GM23338 (cell line): ENCODE results near the gene NUDT4B. TPM values are rescaled to one million over a fixed set of nuclear protein-coding genes. Genes with fewer than 3 reads are reported as not detected.
A peak's percentile ranks its signal among the peaks of the same experiment; 100 is the strongest.
"Not testable (repeated sequence)": the region's sequence is repeated elsewhere in the genome, so short reads cannot be mapped to it uniquely, and the experiment has no call there.

Experiments used
- ATAC-seq: fragments of 200-7000 bp; cut with Tn5 transposase; 3 replicates; pipeline ENCODE4 v1.9.1; 2020
- DNase-seq: peaks from one replicate; pipeline ENCODE4 v3.0.0-alpha.2; 2015; ENCODE audit warnings: low spot score
- H2AFZ ChIP-seq: fragments of 200-600 bp; sonication (generic); 2 replicates; pipeline ENCODE4 v1.8.0; 2016; ENCODE audit warnings: antibody characterized with exemption, mild to moderate bottlenecking, moderate library complexity
- H3F3A ChIP-seq: fragments of 200-600 bp; sonication (generic); replicated peaks from 2 replicates; pipeline ENCODE4 v1.8.0; 2017; ENCODE audit warnings: antibody characterized with exemption, mixed run types, low read depth
- H3K27ac ChIP-seq: fragments of 200-600 bp; sonication (generic); 2 replicates; pipeline ENCODE4 v1.6.1; 2016; ENCODE audit warnings: low read depth
- H3K27me3 ChIP-seq: fragments of 200-600 bp; sonication (generic); 2 replicates; pipeline ENCODE4 v1.8.0; 2016; ENCODE audit warnings: mild to moderate bottlenecking, mixed run types, moderate library complexity; ENCODE audit not compliant: insufficient read depth
- H3K36me3 ChIP-seq: fragments of 200-600 bp; sonication (generic); 2 replicates; pipeline ENCODE4 v1.8.0; 2016; ENCODE audit warnings: mild to moderate bottlenecking; ENCODE audit not compliant: insufficient read depth
- H3K4me1 ChIP-seq: fragments of 200-600 bp; sonication (generic); 2 replicates; pipeline ENCODE4 v1.8.0; 2016; ENCODE audit warnings: mild to moderate bottlenecking, moderate library complexity; ENCODE audit not compliant: insufficient read depth
- H3K4me2 ChIP-seq: fragments of 200-600 bp; sonication (generic); 2 replicates; pipeline ENCODE4 v1.7.1; 2017; ENCODE audit warnings: mixed run types
- H3K4me3 ChIP-seq: fragments of 200-600 bp; sonication (generic); 2 replicates; pipeline ENCODE4 v1.6.1; 2016; ENCODE audit warnings: mixed run types
- H3K79me2 ChIP-seq: fragments of 200-600 bp; sonication (generic); replicated peaks from 2 replicates; pipeline ENCODE4 v1.8.0; 2017; ENCODE audit warnings: mild to moderate bottlenecking; ENCODE audit not compliant: insufficient read depth
- H3K9me2 ChIP-seq: fragments of 200-600 bp; sonication (generic); 2 replicates; pipeline ENCODE4 v1.8.0; 2017; ENCODE audit not compliant: insufficient read depth
- H4K20me1 ChIP-seq: fragments of 200-600 bp; sonication (generic); replicated peaks from 2 replicates; pipeline ENCODE4 v1.8.0; 2017; ENCODE audit warnings: mild to moderate bottlenecking; ENCODE audit not compliant: insufficient read depth
- H3K27ac Mint-ChIP-seq: 2 replicates; pipeline ENCODE4 v1.8.0; 2020; ENCODE audit warnings: inconsistent platforms, mild to moderate bottlenecking, moderate library complexity, mixed read lengths
- H3K27me3 Mint-ChIP-seq: 3 replicates; pipeline ENCODE4 v1.8.0; 2022; ENCODE audit warnings: low read depth, mild to moderate bottlenecking, moderate library complexity, mixed read lengths, inconsistent platforms; ENCODE audit not compliant: insufficient read depth, poor library complexity
- H3K36me3 Mint-ChIP-seq: 3 replicates; pipeline ENCODE4 v1.8.0; 2021; ENCODE audit warnings: low read depth, mild to moderate bottlenecking, inconsistent platforms, moderate library complexity, mixed read lengths
- H3K4me1 Mint-ChIP-seq: 3 replicates; pipeline ENCODE4 v1.8.0; 2020; ENCODE audit warnings: mild to moderate bottlenecking, inconsistent platforms, mixed read lengths
- H3K4me3 Mint-ChIP-seq: 3 replicates; pipeline ENCODE4 v1.8.0; 2021; ENCODE audit warnings: moderate library complexity, mild to moderate bottlenecking, inconsistent platforms, mixed read lengths
- H3K9me3 Mint-ChIP-seq: 3 replicates; pipeline ENCODE4 v1.8.0; 2020; ENCODE audit warnings: moderate library complexity, mild to moderate bottlenecking, inconsistent platforms, mixed read lengths
- polyA plus RNA-seq: library from polyadenylated mRNA; unstranded; fragments of >200 nt; fragmentation: Nextera tagmentation; extraction: Ambion mirVana; gene quantifications from 2 replicates; pipeline ENCODE4 v1.2.1, GENCODE V29; 2016
- total RNA-seq: library from RNA; depleted of rRNA; stranded (reverse); fragments of >200 nt; shearing (Covaris generic); gene quantifications from 2 replicates; pipeline ENCODE4 v1.2.3, GENCODE V29; 2014

NUDT4B gene
- total and polyA plus RNA-seq, 2 experiments from 2014 or later: 28.1 TPM; not detected in 1

DNA sequence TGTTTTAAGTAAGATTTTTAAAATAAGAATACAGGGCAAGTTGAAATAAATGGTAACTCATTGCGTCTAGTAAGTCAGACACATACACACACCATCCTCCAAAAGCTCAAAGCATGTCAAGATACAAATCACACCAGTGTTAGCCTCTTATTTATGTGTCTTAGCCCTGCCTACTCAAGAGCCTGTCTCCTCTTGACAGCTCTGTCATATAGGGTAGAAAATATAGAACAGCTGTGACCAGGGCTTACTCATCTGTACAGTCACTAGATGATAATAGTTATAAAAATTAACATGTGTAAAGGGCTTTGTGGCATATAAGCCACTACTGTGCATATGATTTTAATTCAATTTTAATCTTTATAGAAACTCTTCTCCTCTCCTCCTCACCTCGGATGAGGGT is 7.7 kb downstream of the NUDT4B start:
- H3K36me3 ChIP-seq, H3K27me3 ChIP-seq, H3K4me1 Mint-ChIP-seq, H4K20me1 ChIP-seq, H3K4me2 ChIP-seq, H3K9me2 ChIP-seq, H3F3A ChIP-seq, H3K27ac ChIP-seq, H3K36me3 Mint-ChIP-seq, H3K9me3 Mint-ChIP-seq, H2AFZ ChIP-seq, H3K4me3 Mint-ChIP-seq, H3K4me1 ChIP-seq, H3K27ac Mint-ChIP-seq, ATAC-seq, DNase-seq, H3K79me2 ChIP-seq, H3K27me3 Mint-ChIP-seq, H3K4me3 ChIP-seq: not testable (repeated sequence)

DNA sequence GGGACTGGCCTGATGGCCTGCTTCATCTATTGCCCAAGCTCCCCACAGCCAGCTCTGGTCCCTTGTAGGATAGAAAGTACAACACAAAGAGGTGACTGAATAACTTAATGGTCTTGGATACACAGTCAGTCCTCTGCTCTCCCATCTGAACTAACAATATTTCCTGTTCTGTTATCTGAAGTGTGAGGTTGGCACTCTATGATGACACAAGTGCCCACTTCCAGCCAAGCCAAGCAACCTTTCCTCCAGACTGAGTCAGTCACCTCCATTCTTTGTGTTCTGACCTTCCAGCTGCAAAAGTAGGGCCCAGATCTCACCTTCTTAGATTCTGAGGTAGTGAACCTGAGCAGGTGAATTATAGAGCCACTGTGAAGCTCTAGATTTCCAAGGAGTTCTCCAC is 8.9 kb downstream of the NUDT4B start:
- H3K4me1 Mint-ChIP-seq, H3K27ac ChIP-seq, H3K36me3 Mint-ChIP-seq, H3F3A ChIP-seq, H4K20me1 ChIP-seq, H3K4me1 ChIP-seq, H3K27me3 ChIP-seq, H3K4me3 ChIP-seq, H3K4me3 Mint-ChIP-seq, H3K9me2 ChIP-seq, ATAC-seq, H2AFZ ChIP-seq, H3K36me3 ChIP-seq, H3K9me3 Mint-ChIP-seq, H3K4me2 ChIP-seq, DNase-seq, H3K79me2 ChIP-seq, H3K27ac Mint-ChIP-seq, H3K27me3 Mint-ChIP-seq: not testable (repeated sequence)

DNA sequence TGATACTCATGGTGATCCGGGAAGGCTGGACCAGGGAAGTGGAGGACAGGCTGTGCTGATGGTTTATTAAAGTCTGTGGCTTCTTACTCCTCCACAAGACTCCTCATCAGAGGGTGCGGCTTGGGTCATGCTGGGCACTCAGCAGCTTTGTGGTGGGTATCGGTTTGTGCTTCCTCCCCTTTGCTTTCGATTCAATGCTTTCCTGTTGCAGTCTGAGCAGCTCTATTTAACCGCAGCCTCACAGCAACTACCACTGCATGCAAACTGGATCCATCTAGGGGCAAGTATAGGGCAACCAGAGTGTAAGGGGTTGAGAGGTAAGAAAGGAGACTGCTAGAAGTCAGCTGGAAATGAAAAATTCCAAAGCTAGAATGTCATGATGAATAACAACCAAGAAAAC is 9.8 kb downstream of the NUDT4B start:
- not testable (repeated sequence) for H3K4me3 Mint-ChIP-seq, H3K79me2 ChIP-seq, H3F3A ChIP-seq, H3K36me3 ChIP-seq, H3K4me1 ChIP-seq, ATAC-seq, H3K27ac Mint-ChIP-seq, H3K9me2 ChIP-seq, H3K27me3 Mint-ChIP-seq, H3K27me3 ChIP-seq, H3K4me3 ChIP-seq, H3K36me3 Mint-ChIP-seq, H3K4me2 ChIP-seq, DNase-seq, H4K20me1 ChIP-seq, H3K9me3 Mint-ChIP-seq, H3K4me1 Mint-ChIP-seq, H3K27ac ChIP-seq, H2AFZ ChIP-seq

DNA sequence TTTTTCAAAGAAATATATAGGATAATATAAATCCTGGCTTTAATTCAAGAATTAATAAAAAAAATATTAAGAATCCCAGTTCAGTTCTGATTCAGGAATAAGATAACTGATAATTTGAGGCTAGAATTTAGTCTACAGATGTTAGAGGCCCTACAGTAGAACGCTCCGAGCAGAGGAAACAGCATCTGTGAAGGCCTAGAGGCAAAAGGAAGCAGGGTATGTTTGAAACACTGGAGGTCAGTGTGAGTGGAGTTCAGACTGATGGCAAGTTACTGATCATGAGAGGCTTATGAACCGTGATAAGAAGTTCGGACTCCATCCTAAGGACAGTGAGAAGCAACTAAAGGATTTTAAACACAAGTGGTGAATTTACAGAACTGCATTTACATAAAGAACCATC is 10.4 kb downstream of the NUDT4B start:
- not testable (repeated sequence) for H3K36me3 ChIP-seq, H3K4me3 Mint-ChIP-seq, H3K27me3 ChIP-seq, H3K27me3 Mint-ChIP-seq, H3K9me2 ChIP-seq, H3K9me3 Mint-ChIP-seq, H3K4me1 ChIP-seq, H3K27ac Mint-ChIP-seq, H3K4me3 ChIP-seq, H3K27ac ChIP-seq, H3K79me2 ChIP-seq, H2AFZ ChIP-seq, H3F3A ChIP-seq, H3K4me2 ChIP-seq, DNase-seq, H3K36me3 Mint-ChIP-seq, H4K20me1 ChIP-seq, H3K4me1 Mint-ChIP-seq
- peak; percentile 45; the same call in 2 of the 3 replicates for ATAC-seq

DNA sequence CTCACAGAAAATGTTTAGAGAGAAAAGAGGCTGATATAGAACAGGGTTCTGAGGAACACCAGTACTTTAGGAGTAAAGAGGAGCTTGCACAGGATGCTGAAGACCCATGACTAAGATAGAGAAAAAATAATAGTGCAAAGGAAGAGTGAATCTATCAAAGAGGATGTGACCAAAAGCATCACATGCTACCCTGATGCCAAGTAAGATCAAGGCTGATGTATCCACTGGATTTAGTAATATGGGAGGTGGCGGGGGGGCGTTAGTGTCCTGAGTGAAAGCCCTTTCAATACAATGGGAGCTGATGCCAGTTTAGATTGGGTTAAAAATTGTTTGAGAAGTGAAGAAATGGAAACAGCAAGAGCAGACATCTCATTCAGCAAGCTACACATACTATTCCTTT is 11.2 kb downstream of the NUDT4B start:
- not testable (repeated sequence) for H3K4me1 Mint-ChIP-seq, H4K20me1 ChIP-seq, H3K4me3 Mint-ChIP-seq, H3K27me3 ChIP-seq, DNase-seq, ATAC-seq, H3K9me3 Mint-ChIP-seq, H3K27ac Mint-ChIP-seq, H3K79me2 ChIP-seq, H3K36me3 Mint-ChIP-seq, H3K27me3 Mint-ChIP-seq, H3K27ac ChIP-seq, H3K9me2 ChIP-seq, H3K4me2 ChIP-seq, H3K36me3 ChIP-seq, H3K4me1 ChIP-seq, H2AFZ ChIP-seq, H3K4me3 ChIP-seq, H3F3A ChIP-seq

DNA sequence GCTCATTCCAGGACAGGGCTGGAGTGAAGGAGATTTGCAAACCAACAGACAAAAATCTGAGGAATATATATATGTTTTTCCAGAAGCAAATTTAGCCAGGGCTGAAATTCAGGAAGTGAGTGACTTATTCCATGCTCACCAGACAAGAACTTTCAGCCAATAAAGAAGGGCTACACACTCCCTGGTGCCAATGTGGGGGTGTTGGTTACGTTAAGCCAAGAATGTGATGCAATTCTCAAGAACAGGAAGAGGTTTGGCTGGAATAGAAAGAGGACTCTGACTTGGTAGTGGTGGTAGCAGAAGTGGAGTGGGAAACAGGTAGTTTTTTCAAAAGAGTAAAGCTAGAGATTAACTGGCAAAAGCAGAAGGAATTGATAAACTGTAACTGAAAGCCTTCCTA is 11.6 kb downstream of the NUDT4B start:
- not testable (repeated sequence) for H3K27me3 ChIP-seq, H3K79me2 ChIP-seq, H3K4me3 Mint-ChIP-seq, H3K27ac Mint-ChIP-seq, H3K4me1 ChIP-seq, H3K4me2 ChIP-seq, H3K9me2 ChIP-seq, H3K9me3 Mint-ChIP-seq, H3K36me3 ChIP-seq, H3K27ac ChIP-seq, H3K36me3 Mint-ChIP-seq, DNase-seq, H4K20me1 ChIP-seq, ATAC-seq, H3K4me1 Mint-ChIP-seq, H3F3A ChIP-seq, H2AFZ ChIP-seq, H3K27me3 Mint-ChIP-seq, H3K4me3 ChIP-seq

DNA sequence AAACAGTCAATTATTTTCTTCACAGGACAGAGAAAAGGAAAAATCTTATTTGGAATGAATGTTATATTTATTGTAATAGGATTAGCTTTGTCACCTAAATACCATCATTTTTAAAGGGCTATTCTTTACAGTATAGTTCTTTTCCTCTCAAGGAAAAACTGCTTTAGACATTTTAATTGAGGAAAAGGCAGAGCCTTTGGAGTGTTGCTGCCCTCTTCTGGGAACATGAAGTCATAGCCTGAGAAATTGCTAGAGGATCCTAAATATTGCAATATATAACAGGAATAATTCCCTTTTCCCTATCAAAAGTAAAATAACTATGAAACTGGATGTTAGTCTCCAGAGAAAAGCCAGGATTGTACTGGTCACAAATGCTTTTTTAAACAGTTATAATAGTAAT is 12.8 kb downstream of the NUDT4B start:
- not testable (repeated sequence) for H3K36me3 Mint-ChIP-seq, H3K36me3 ChIP-seq, H3K4me3 Mint-ChIP-seq, H3K27me3 Mint-ChIP-seq, H2AFZ ChIP-seq, H3K27ac ChIP-seq, H3K27me3 ChIP-seq, DNase-seq, H4K20me1 ChIP-seq, H3K4me1 ChIP-seq, H3K9me2 ChIP-seq, H3K79me2 ChIP-seq, H3K4me3 ChIP-seq, H3K4me1 Mint-ChIP-seq, H3K27ac Mint-ChIP-seq, H3K9me3 Mint-ChIP-seq, H3F3A ChIP-seq, H3K4me2 ChIP-seq
- ATAC-seq: peak; percentile 28; the same call in 1 of the 3 replicates
